Measurements from ENCODE around the gene TRPM4. TPM values are rescaled to one million over a fixed set of nuclear protein-coding genes. Genes with fewer than 3 reads are reported as not detected.

TRPM4 gene
- total RNA-seq, 1 experiment from 2014 or later, result 30.0 TPM

GRCh38 chr19:49155820-49156346, 1.7 kb upstream of the TRPM4 start:
- POLR2A ChIA-PET (ENCODE audit: unreplicated experiment), result no interaction called here
- no TSS peak for BruUV-seq (replicated peaks)
- Histone ChIP-seq H3F3A (ENCODE audit: low read length, unreplicated experiment) (no peaks in the 10 kb centered on the region), H2AFZ (ENCODE audit: low read length) (no peak overlapping the region), H3K9me3 (ENCODE audit: low read length) (no peaks in the 10 kb centered on the region), H3K9me2 (replicated peaks; ENCODE audit: low read length) (no peaks in the 10 kb centered on the region), H3K79me2 (ENCODE audit: low read length) (peaks cover 12% of the 10 kb centered on the region), H3K4me3 (ENCODE audit: low read length) (no peak overlapping the region), H3K4me2 (ENCODE audit: low read length) (no peak overlapping the region), H3K27ac (ENCODE audit: low read length) (no peak overlapping the region), H3K4me1 (ENCODE audit: insufficient read depth, low read length) (peaks cover 17% of the 10 kb centered on the region), H3K36me3 (ENCODE audit: low read depth, low read length) (no peaks in the 10 kb centered on the region), H3K9ac (ENCODE audit: low read length) (no peak overlapping the region), H3K27me3 (ENCODE audit: low read length) (no peaks in the 10 kb centered on the region), H4K20me1 (ENCODE audit: low read length) (no peaks in the 10 kb centered on the region)
- no peak for ATAC-seq
- TF ChIP-seq, protein P1, sequence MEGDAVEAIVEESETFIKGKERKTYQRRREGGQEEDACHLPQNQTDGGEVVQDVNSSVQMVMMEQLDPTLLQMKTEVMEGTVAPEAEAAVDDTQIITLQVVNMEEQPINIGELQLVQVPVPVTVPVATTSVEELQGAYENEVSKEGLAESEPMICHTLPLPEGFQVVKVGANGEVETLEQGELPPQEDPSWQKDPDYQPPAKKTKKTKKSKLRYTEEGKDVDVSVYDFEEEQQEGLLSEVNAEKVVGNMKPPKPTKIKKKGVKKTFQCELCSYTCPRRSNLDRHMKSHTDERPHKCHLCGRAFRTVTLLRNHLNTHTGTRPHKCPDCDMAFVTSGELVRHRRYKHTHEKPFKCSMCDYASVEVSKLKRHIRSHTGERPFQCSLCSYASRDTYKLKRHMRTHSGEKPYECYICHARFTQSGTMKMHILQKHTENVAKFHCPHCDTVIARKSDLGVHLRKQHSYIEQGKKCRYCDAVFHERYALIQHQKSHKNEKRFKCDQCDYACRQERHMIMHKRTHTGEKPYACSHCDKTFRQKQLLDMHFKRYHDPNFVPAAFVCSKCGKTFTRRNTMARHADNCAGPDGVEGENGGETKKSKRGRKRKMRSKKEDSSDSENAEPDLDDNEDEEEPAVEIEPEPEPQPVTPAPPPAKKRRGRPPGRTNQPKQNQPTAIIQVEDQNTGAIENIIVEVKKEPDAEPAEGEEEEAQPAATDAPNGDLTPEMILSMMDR (conservative IDR thresholded peaks at IDR 0.05; ENCODE audit: low read depth, low read length), result no peak
- TF ChIP-seq EZH2 (IDR thresholded peaks at IDR 0.05; ENCODE audit: low read length, unreplicated experiment) (no peak), EZH2phosphoT487 (IDR thresholded peaks at IDR 0.05; ENCODE audit: borderline replicate concordance, low read length) (no peak)
- CTCF ChIA-PET, result interaction anchor here (0.7 kb wide), 1 partner anchor 163 kb away, joined by 4 read pairs; the partner anchor contains the start of genes GYS1 and RUVBL2
- no peak for DNase-seq
- intact Hi-C loops (cut with micrococcal nuclease), result no loop called here

GRCh38 chr19:49160450-49161189, 3.0 kb downstream of the TRPM4 start:
- POLR2A ChIA-PET (ENCODE audit: unreplicated experiment), result interaction anchor here (0.7 kb wide), 1 partner anchor 138 kb away, joined by 4 read pairs; no protein-coding TSS in a partner anchor
- ATAC-seq, result no peak

More at GRCh38 chr19:49160450-49161189, 3.0 kb downstream of the TRPM4 start:
- CTCF ChIA-PET, result no interaction called here
- H3K4me1 ChIP-seq (ENCODE audit: insufficient read depth, low read length), result peaks cover 20% of the 10 kb centered on the region
- H4K20me1 ChIP-seq (ENCODE audit: low read length), result no peaks in the 10 kb centered on the region
- no peaks in the 10 kb centered on the region for H3K9me2 ChIP-seq (replicated peaks; ENCODE audit: low read length)
- H3K79me2 ChIP-seq (ENCODE audit: low read length), result peaks cover 12% of the 10 kb centered on the region
- H3K36me3 ChIP-seq (ENCODE audit: low read depth, low read length), result no peaks in the 10 kb centered on the region
- H3K9ac ChIP-seq (ENCODE audit: low read length), result no peak overlapping the region
- TF ChIP-seq, protein P1 (conservative IDR thresholded peaks at IDR 0.05; ENCODE audit: low read depth, low read length), result no peak
- no peak for TF ChIP-seq EZH2phosphoT487 (IDR thresholded peaks at IDR 0.05; ENCODE audit: borderline replicate concordance, low read length)
- no peak for TF ChIP-seq EZH2 (IDR thresholded peaks at IDR 0.05; ENCODE audit: low read length, unreplicated experiment)
- no peak overlapping the region for H3K4me2 ChIP-seq (ENCODE audit: low read length)
- intact Hi-C loops (cut with micrococcal nuclease), result no loop called here
- DNase-seq, result no peak
- no peak overlapping the region for H3K4me3 ChIP-seq (ENCODE audit: low read length)
- no TSS peak for BruUV-seq (replicated peaks)
- no peaks in the 10 kb centered on the region for H3K27me3 ChIP-seq (ENCODE audit: low read length)
- no peak overlapping the region for H3K27ac ChIP-seq (ENCODE audit: low read length)
- H3K9me3 ChIP-seq (ENCODE audit: low read length), result no peaks in the 10 kb centered on the region
- no peaks in the 10 kb centered on the region for H3F3A ChIP-seq (ENCODE audit: low read length, unreplicated experiment)
- no peak overlapping the region for H2AFZ ChIP-seq (ENCODE audit: low read length)

All from PC-3 (cell line).